IMR-90 (cell line): ENCODE measurements around the gene MRPS16.

Experiments
- BHLHE40 ChIP-seq: fragments of 150-350 bp; IDR thresholded peaks from 2 replicates; pipeline ENCODE4 v1.6.1; 2016; ENCODE audit warnings: mild to moderate bottlenecking, low read depth, low read length
- CEBPB ChIP-seq: IDR thresholded peaks from 2 replicates; pipeline ENCODE4 v1.6.1; 2012; ENCODE audit warnings: low read depth, low read length, improper control_type of control experiment
- CTCF ChIP-seq: conservative IDR thresholded peaks from 2 replicates; pipeline ENCODE4 v1.5.1; 2012; ENCODE audit warnings: mild to moderate bottlenecking, low read depth, low read length, improper control_type of control experiment
- MAFK ChIP-seq: IDR thresholded peaks from 2 replicates; pipeline ENCODE4 v1.6.1; 2012; ENCODE audit warnings: low read depth, low read length, improper control_type of control experiment
- MAZ ChIP-seq: IDR thresholded peaks from 2 replicates; pipeline ENCODE4 v1.6.1; 2012; ENCODE audit warnings: low read depth, mild to moderate bottlenecking, low read length, improper control_type of control experiment, moderate library complexity, borderline replicate concordance
- POLR2A ChIP-seq: IDR thresholded peaks from 2 replicates; pipeline ENCODE4 v1.6.1; 2012; ENCODE audit warnings: mild to moderate bottlenecking, low read depth, low read length
- RFX5 ChIP-seq: IDR thresholded peaks from 2 replicates; pipeline ENCODE4 v1.8.0; 2012; ENCODE audit warnings: low read depth, mild to moderate bottlenecking, low read length, moderate library complexity

GRCh38 chr10:73239908-73240307 is 12.5 kb downstream of the MRPS16 start:
- no peak for TF ChIP-seq CTCF
- TF ChIP-seq CEBPB: no peak
- TF ChIP-seq POLR2A: no peak
- no peak for TF ChIP-seq RFX5
- no peak for TF ChIP-seq BHLHE40
- TF ChIP-seq MAZ: no peak
- no peak for TF ChIP-seq MAFK
